GM23338 (cell line): ENCODE data around the gene RPL13. TPM values are rescaled to one million over a fixed set of nuclear protein-coding genes. Genes with fewer than 3 reads are reported as not detected.

Source experiments
- ATAC-seq: fragments of 200-7000 bp; cut with Tn5 transposase; 3 replicates; pipeline ENCODE4 v1.9.1; 2020
- DNase-seq: peaks from one replicate; pipeline ENCODE4 v3.0.0-alpha.2; 2015; ENCODE audit warnings: low spot score
- H2AFZ ChIP-seq: fragments of 200-600 bp; sonication (generic); 2 replicates; pipeline ENCODE4 v1.8.0; 2016; ENCODE audit warnings: antibody characterized with exemption, mild to moderate bottlenecking, moderate library complexity
- H3F3A ChIP-seq: fragments of 200-600 bp; sonication (generic); replicated peaks from 2 replicates; pipeline ENCODE4 v1.8.0; 2017; ENCODE audit warnings: antibody characterized with exemption, mixed run types, low read depth
- H3K27ac ChIP-seq: fragments of 200-600 bp; sonication (generic); 2 replicates; pipeline ENCODE4 v1.6.1; 2016; ENCODE audit warnings: low read depth
- H3K27me3 ChIP-seq: fragments of 200-600 bp; sonication (generic); 2 replicates; pipeline ENCODE4 v1.8.0; 2016; ENCODE audit warnings: mild to moderate bottlenecking, mixed run types, moderate library complexity; ENCODE audit not compliant: insufficient read depth
- H3K36me3 ChIP-seq: fragments of 200-600 bp; sonication (generic); 2 replicates; pipeline ENCODE4 v1.8.0; 2016; ENCODE audit warnings: mild to moderate bottlenecking; ENCODE audit not compliant: insufficient read depth
- H3K4me1 ChIP-seq: fragments of 200-600 bp; sonication (generic); 2 replicates; pipeline ENCODE4 v1.8.0; 2016; ENCODE audit warnings: mild to moderate bottlenecking, moderate library complexity; ENCODE audit not compliant: insufficient read depth
- H3K4me2 ChIP-seq: fragments of 200-600 bp; sonication (generic); 2 replicates; pipeline ENCODE4 v1.7.1; 2017; ENCODE audit warnings: mixed run types
- H3K4me3 ChIP-seq: fragments of 200-600 bp; sonication (generic); 2 replicates; pipeline ENCODE4 v1.6.1; 2016; ENCODE audit warnings: mixed run types
- H3K79me2 ChIP-seq: fragments of 200-600 bp; sonication (generic); replicated peaks from 2 replicates; pipeline ENCODE4 v1.8.0; 2017; ENCODE audit warnings: mild to moderate bottlenecking; ENCODE audit not compliant: insufficient read depth
- H3K9me2 ChIP-seq: fragments of 200-600 bp; sonication (generic); 2 replicates; pipeline ENCODE4 v1.8.0; 2017; ENCODE audit not compliant: insufficient read depth
- H4K20me1 ChIP-seq: fragments of 200-600 bp; sonication (generic); replicated peaks from 2 replicates; pipeline ENCODE4 v1.8.0; 2017; ENCODE audit warnings: mild to moderate bottlenecking; ENCODE audit not compliant: insufficient read depth
- H3K27ac Mint-ChIP-seq: 2 replicates; pipeline ENCODE4 v1.8.0; 2020; ENCODE audit warnings: inconsistent platforms, mild to moderate bottlenecking, moderate library complexity, mixed read lengths
- H3K27me3 Mint-ChIP-seq: 3 replicates; pipeline ENCODE4 v1.8.0; 2022; ENCODE audit warnings: low read depth, mild to moderate bottlenecking, moderate library complexity, mixed read lengths, inconsistent platforms; ENCODE audit not compliant: insufficient read depth, poor library complexity
- H3K36me3 Mint-ChIP-seq: 3 replicates; pipeline ENCODE4 v1.8.0; 2021; ENCODE audit warnings: low read depth, mild to moderate bottlenecking, inconsistent platforms, moderate library complexity, mixed read lengths
- H3K4me1 Mint-ChIP-seq: 3 replicates; pipeline ENCODE4 v1.8.0; 2020; ENCODE audit warnings: mild to moderate bottlenecking, inconsistent platforms, mixed read lengths
- H3K4me3 Mint-ChIP-seq: 3 replicates; pipeline ENCODE4 v1.8.0; 2021; ENCODE audit warnings: moderate library complexity, mild to moderate bottlenecking, inconsistent platforms, mixed read lengths
- H3K9me3 Mint-ChIP-seq: 3 replicates; pipeline ENCODE4 v1.8.0; 2020; ENCODE audit warnings: moderate library complexity, mild to moderate bottlenecking, inconsistent platforms, mixed read lengths
- CTCF ChIP-seq, 2 experiments: fragments of 200-600 bp in 1 of 2; sonication (generic) in 1 of 2; conservative IDR thresholded peaks; 2 replicates each; pipeline versions ENCODE4 v1.5.1 to v1.6.1; 2016 to 2017; ENCODE audit warnings: antibody characterized with exemption in 2 of 2, low read depth in 2 of 2, mild to moderate bottlenecking in 2 of 2, moderate library complexity in 1 of 2
- EZH2 ChIP-seq: fragments of 200-600 bp; sonication (generic); IDR thresholded peaks from one replicate; pipeline ENCODE4 v1.8.0; 2017; ENCODE audit warnings: antibody characterized with exemption, mild to moderate bottlenecking, low read depth; ENCODE audit not compliant: unreplicated experiment
- EZH2phosphoT487 ChIP-seq: fragments of 200-600 bp; sonication (generic); IDR thresholded peaks from one replicate; pipeline ENCODE4 v1.8.1; 2018; ENCODE audit warnings: antibody characterized with exemption; ENCODE audit not compliant: unreplicated experiment
- JUNB ChIP-seq: IDR thresholded peaks from one replicate; pipeline ENCODE4 v1.6.1; 2016; ENCODE audit warnings: antibody characterized with exemption; ENCODE audit not compliant: unreplicated experiment
- STAT1 ChIP-seq: IDR thresholded peaks from one replicate; pipeline ENCODE4 v1.6.1; 2016; ENCODE audit warnings: antibody characterized with exemption; ENCODE audit not compliant: unreplicated experiment
- ZNF331 ChIP-seq: fragments of 250-450 bp; sonication (Bioruptor Pico); IDR thresholded peaks from 2 replicates; pipeline ENCODE4 v1.5.0; 2020; ENCODE audit warnings: low read depth, mild to moderate bottlenecking, moderate library complexity
- polyA plus RNA-seq: library from polyadenylated mRNA; unstranded; fragments of >200 nt; fragmentation: Nextera tagmentation; extraction: Ambion mirVana; gene quantifications from 2 replicates; pipeline ENCODE4 v1.2.1, GENCODE V29; 2016
- total RNA-seq: library from RNA; depleted of rRNA; stranded (reverse); fragments of >200 nt; shearing (Covaris generic); gene quantifications from 2 replicates; pipeline ENCODE4 v1.2.3, GENCODE V29; 2014
- TF ChIP-seq, protein P1 (sequence below): IDR thresholded peaks from one replicate; pipeline ENCODE4 v1.6.1; 2018; ENCODE audit warnings: antibody characterized with exemption; ENCODE audit not compliant: unreplicated experiment

RPL13 gene
- total and polyA plus RNA-seq, 2 experiments from 2014 or later: 3,489 to 3,617 TPM

- Histone ChIP-seq H3K4me1 (no peaks in the 10 kb centered on the region), H2AFZ (no peak overlapping the region), H3K4me2 (no peak overlapping the region), H3K4me3 (no peak overlapping the region), H3K36me3 (peaks cover 15% of the 10 kb centered on the region), H3K27ac (no peak overlapping the region), H3K79me2 (no peaks in the 10 kb centered on the region), H3F3A (0 out of 2 replicates have a peak, but pooled peaks cover 3% of the 10 kb centered on the region), H3K27me3 (no peaks in the 10 kb centered on the region), H3K9me2 (no peaks in the 10 kb centered on the region), H4K20me1 (no peaks in the 10 kb centered on the region)
- peak in 1 of 2 experiments; percentile 25; a peak in 1 of 4 replicates for TF ChIP-seq CTCF (conservative IDR thresholded peaks at IDR 0.05; ENCODE audit: low read depth in 2 of 2)
- TF ChIP-seq, protein P1, sequence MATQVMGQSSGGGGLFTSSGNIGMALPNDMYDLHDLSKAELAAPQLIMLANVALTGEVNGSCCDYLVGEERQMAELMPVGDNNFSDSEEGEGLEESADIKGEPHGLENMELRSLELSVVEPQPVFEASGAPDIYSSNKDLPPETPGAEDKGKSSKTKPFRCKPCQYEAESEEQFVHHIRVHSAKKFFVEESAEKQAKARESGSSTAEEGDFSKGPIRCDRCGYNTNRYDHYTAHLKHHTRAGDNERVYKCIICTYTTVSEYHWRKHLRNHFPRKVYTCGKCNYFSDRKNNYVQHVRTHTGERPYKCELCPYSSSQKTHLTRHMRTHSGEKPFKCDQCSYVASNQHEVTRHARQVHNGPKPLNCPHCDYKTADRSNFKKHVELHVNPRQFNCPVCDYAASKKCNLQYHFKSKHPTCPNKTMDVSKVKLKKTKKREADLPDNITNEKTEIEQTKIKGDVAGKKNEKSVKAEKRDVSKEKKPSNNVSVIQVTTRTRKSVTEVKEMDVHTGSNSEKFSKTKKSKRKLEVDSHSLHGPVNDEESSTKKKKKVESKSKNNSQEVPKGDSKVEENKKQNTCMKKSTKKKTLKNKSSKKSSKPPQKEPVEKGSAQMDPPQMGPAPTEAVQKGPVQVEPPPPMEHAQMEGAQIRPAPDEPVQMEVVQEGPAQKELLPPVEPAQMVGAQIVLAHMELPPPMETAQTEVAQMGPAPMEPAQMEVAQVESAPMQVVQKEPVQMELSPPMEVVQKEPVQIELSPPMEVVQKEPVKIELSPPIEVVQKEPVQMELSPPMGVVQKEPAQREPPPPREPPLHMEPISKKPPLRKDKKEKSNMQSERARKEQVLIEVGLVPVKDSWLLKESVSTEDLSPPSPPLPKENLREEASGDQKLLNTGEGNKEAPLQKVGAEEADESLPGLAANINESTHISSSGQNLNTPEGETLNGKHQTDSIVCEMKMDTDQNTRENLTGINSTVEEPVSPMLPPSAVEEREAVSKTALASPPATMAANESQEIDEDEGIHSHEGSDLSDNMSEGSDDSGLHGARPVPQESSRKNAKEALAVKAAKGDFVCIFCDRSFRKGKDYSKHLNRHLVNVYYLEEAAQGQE: no peak
- no peak for TF ChIP-seq STAT1
- TF ChIP-seq ZNF331 (CRISPR knock-in tag): no peak
- Mint-ChIP-seq H3K27me3 (peaks cover 6% of the 10 kb centered on the region), H3K27ac (no peak overlapping the region), H3K36me3 (peaks cover 65% of the 10 kb centered on the region), H3K4me1 (no peaks in the 10 kb centered on the region), H3K4me3 (no peak overlapping the region), H3K9me3 (no peaks in the 10 kb centered on the region)
- ATAC-seq (peak; percentile 30; the same call in 1 of the 3 replicates), DNase-seq (no peak)
Measured at GRCh38 chr16:89548344-89549006, 12.0 kb upstream of the RPL13 start.

DNA sequence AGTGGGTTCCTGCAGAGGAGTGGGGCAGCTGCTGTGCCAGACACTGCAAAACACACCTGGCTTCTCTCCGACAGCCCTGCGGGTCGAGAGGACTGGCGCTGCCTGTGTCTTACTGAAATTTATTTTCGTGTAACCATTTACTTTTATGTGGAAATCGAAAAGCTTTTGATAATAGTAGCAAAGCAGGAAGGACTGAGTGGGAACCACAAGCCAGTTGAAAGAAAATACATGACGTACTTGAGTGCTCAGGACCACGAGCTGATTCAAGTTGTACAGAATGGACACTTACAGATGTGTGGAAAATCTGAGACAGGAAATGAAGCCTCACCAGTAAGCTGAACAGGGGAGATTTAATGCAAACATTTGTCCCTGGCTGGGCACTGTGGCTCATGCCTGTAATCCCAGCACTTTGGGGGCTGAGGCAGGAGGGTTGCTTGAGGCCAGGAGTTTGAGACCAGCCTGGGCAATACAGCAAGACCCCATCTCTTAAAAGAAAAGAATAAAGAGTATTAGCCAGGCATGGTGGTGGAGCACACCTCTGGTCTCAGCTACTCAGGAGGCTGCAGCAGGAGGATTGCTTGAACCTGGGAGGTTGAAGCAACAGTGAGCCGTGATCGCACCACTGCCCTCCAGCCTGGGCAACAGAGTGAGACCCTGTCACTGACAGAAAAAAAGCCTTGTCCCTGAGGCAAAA lies 11.3 kb upstream of the RPL13 start:
- Mint-ChIP-seq H3K36me3 (peaks cover 65% of the 10 kb centered on the region), H3K4me3 (no peak overlapping the region)
- no peak overlapping the region for H3K27ac ChIP-seq
- TF ChIP-seq, protein P1: no peak
- TF ChIP-seq CTCF (conservative IDR thresholded peaks at IDR 0.05; ENCODE audit: low read depth in 2 of 2): no peak
- no peak for TF ChIP-seq EZH2phosphoT487
- TF ChIP-seq STAT1: no peak
- TF ChIP-seq JUNB: no peak
- TF ChIP-seq ZNF331 (CRISPR knock-in tag): no peak
- TF ChIP-seq EZH2: no peak

More for the DNA sequence above, 11.3 kb upstream of the RPL13 start:
- H3K4me1 ChIP-seq: no peaks in the 10 kb centered on the region
- Mint-ChIP-seq H3K27ac (no peak overlapping the region), H3K4me1 (no peaks in the 10 kb centered on the region), H3K27me3 (peaks cover 6% of the 10 kb centered on the region), H3K9me3 (no peaks in the 10 kb centered on the region)
- no peaks in the 10 kb centered on the region for H3K79me2 ChIP-seq
- no peak for DNase-seq
- 0 out of 2 replicates have a peak, but pooled peaks cover 3% of the 10 kb centered on the region for H3F3A ChIP-seq
- no peak overlapping the region for H3K4me2 ChIP-seq
- ATAC-seq: no peak
- no peak overlapping the region for H3K4me3 ChIP-seq
- H3K36me3 ChIP-seq: peaks cover 15% of the 10 kb centered on the region
- no peaks in the 10 kb centered on the region for H3K27me3 ChIP-seq
- H3K9me2 ChIP-seq: no peaks in the 10 kb centered on the region
- no peak overlapping the region for H2AFZ ChIP-seq
- no peaks in the 10 kb centered on the region for H4K20me1 ChIP-seq
